ENCODE results near the gene CLCF1. TPM values are rescaled to one million over a fixed set of nuclear protein-coding genes. Genes with fewer than 3 reads are reported as not detected.

Gene CLCF1
- 0.59 TPM for polyA plus RNA-seq (2012; ENCODE audit: insufficient read depth, insufficient read length, low read depth)

DNA sequence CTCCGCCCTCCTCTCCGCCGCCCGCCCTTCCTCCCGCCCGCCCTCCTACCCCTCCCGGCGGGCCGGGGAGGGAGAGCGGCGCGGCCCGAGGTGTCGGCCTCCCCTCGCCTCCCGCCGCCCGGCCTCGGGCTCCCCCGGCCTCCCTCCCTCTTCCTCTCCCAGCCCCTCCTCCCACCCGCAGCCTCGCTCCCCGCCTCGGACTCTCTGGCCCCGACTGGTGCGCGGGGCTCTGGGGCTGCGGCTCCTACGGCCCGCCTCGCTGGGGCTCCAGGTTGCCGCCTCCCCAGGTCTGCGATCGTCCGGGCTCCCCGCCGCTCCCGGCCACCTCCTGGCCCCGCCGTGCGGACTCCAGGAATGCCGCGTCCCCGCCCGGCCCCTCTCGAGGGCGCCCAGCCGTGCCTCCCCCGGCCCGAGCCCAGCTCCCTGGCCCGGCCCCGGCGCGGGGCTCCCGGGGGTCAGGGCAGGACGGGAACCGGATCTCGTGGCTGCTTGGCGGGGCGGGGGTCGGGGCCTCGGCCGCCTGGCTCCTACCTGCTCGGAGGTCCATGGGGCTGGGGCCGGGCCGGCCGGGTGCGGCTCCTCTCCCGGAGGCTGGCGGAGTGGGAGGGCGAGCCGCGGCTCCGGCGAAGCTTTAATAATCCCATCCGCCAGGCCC, at the start of gene CLCF1:
TSS of gene CLCF1 (minus strand) at position 606 of the 655 bp plus-strand sequence. CDS start at position 547, 59 bp downstream.
- no peaks in the 10 kb centered on the region for H3K9me3 ChIP-seq
- no peaks in the 10 kb centered on the region for H3K36me3 ChIP-seq
- H3K4me3 ChIP-seq (ENCODE audit: low read depth, low read length) = peak within 1 kb of the TSS; percentile 39
- peak; percentile 65 for DNase-seq
- peaks cover 28% of the 10 kb centered on the region for H3K27me3 ChIP-seq
- peaks cover 8% of the 10 kb centered on the region; the same call in 1 of the 2 replicates for H3K4me1 ChIP-seq
- TF ChIP-seq, protein P1, sequence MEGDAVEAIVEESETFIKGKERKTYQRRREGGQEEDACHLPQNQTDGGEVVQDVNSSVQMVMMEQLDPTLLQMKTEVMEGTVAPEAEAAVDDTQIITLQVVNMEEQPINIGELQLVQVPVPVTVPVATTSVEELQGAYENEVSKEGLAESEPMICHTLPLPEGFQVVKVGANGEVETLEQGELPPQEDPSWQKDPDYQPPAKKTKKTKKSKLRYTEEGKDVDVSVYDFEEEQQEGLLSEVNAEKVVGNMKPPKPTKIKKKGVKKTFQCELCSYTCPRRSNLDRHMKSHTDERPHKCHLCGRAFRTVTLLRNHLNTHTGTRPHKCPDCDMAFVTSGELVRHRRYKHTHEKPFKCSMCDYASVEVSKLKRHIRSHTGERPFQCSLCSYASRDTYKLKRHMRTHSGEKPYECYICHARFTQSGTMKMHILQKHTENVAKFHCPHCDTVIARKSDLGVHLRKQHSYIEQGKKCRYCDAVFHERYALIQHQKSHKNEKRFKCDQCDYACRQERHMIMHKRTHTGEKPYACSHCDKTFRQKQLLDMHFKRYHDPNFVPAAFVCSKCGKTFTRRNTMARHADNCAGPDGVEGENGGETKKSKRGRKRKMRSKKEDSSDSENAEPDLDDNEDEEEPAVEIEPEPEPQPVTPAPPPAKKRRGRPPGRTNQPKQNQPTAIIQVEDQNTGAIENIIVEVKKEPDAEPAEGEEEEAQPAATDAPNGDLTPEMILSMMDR (IDR thresholded peaks at IDR 0.05; ENCODE audit: low read depth, low read length) = no peak

DNA sequence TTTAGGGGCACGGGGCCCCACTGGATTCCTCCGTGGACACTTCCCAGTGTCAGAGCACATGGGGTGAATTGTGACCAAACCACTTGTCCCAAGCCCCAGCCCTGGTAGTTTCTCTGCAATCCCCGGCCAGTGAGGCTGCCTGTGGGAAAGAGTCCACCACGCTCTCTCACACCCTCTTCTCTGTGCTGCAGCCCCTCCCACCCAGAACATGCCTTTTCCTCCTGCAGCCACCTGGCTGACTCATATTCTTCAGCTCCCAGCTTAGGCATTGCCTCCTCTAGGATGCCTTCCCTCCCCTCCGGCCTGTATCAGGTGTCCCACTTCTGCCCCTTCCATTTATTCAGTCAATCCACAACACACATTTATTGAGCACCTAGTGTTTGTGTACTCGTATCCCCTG, 49.5 kb upstream of the CLCF1 start:
- Histone ChIP-seq H3K4me3 (ENCODE audit: low read depth, low read length) (no peak overlapping the region), H3K9me3 (no peaks in the 10 kb centered on the region), H3K4me1 (peaks cover 5% of the 10 kb centered on the region), H3K36me3 (no peaks in the 10 kb centered on the region), H3K27me3 (0 out of 2 replicates have a peak, but pooled peaks cover 2% of the 10 kb centered on the region)
- TF ChIP-seq, protein P1 (IDR thresholded peaks at IDR 0.05; ENCODE audit: low read depth, low read length) = no peak
- DNase-seq = no peak

DNA sequence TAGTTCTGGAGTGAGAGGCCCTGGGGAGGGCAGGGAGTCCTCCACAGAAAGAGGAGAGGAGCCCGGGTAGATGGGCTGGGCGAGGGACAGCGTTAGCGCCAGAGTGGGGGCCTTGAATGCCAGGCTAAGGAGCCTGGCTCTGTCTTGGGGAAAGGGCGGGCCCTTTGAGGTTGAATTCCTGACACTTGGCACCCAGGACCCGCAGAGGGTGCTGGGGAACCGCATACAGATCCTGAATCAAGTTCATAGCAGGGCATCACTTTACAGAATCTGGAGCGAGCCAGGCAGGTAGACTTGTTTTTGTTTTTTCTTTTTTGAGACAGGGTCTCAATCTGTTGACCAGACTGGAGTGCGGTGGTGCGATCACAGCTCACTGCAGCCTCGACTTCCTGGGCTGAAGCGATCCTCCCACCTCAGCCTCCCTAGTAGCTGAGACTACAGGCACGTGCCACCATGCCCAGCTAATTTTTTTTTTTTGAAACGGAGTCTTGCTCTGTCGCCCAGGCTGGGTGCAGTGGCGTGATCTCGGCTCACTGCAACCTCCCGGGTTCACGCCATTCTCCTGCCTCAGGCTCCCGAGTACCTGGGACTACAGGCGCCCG, 48.1 kb upstream of the CLCF1 start:
- H3K27me3 ChIP-seq = 0 out of 2 replicates have a peak, but pooled peaks cover 2% of the 10 kb centered on the region
- no peak overlapping the region for H3K4me3 ChIP-seq (ENCODE audit: low read depth, low read length)
- H3K4me1 ChIP-seq = peaks cover 5% of the 10 kb centered on the region
- H3K9me3 ChIP-seq = no peaks in the 10 kb centered on the region
- H3K36me3 ChIP-seq = no peaks in the 10 kb centered on the region
- TF ChIP-seq, protein P1 (IDR thresholded peaks at IDR 0.05; ENCODE audit: low read depth, low read length) = no peak
- DNase-seq = no peak

DNA sequence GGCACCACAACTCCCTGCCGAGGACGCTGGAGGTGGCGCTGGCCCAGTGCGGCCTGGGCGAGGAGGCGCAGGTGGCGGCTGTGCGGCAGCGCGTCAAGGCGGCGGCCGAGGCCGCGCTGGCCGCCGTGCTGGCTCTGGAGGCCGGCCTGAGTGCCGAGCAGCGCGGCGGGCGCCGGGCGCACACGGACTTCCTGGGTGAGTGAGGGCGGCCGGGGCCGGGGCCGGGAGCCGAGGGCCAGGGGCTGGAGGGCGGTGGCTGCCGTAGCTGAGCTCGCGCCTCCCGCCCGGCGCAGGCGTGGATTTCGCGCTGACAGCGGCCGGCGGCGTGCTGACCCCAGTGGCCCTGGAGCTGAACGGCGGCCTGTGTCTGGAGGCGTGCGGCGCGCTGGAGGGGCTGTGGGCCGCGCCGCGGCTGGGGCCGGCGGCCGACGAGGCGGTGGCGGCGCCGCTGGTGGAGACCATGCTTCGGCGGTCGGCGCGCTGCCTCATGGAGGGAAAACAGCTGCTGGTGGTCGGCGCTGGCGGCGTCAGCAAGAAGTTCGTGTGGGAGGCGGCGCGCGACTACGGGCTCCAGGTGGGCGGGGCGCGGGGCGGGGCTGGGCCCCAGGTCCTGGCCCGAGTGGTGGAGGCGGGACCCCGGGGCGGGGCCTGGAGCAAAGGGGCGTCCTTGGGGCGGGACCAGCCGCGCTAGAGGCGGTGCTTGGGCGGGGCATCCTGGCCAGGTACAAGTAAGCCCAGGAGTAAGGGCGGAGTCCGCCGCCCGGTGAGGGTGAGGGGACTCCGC, 47.4 kb upstream of the CLCF1 start:
- DNase-seq = peak; percentile 100
- H3K4me1 ChIP-seq = peaks cover 5% of the 10 kb centered on the region
- no peaks in the 10 kb centered on the region for H3K9me3 ChIP-seq
- H3K27me3 ChIP-seq = 0 out of 2 replicates have a peak, but pooled peaks cover 2% of the 10 kb centered on the region
- no peaks in the 10 kb centered on the region for H3K36me3 ChIP-seq
- TF ChIP-seq, protein P1 (IDR thresholded peaks at IDR 0.05; ENCODE audit: low read depth, low read length) = no peak
- peak overlapping the region; percentile 38 for H3K4me3 ChIP-seq (ENCODE audit: low read depth, low read length)

DNA sequence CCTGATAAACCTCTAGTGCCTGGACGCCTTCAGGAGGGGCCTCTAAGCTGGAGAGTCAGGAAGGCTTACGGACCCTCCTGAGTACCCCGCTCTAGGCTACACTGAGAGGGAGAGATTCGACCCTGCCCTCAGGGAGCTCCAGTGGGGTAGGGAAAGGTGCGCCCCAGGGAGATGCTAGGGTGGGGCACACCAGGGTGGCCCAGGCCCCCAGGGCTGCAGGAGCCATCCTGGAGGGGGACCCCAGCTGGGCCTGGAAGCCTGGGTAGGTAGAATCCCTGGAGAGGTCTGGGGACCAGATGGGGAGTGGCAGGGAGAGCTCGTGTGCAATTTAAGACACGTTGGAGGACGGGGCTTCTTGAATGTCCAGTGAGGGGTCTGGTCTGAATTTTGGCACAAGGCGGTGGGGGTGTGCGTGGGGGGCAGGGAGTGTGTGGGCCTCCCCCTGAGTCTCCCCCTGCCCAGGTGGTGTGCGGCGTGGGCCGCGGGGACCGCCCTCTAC, 46.8 kb upstream of the CLCF1 start:
- peaks cover 5% of the 10 kb centered on the region for H3K4me1 ChIP-seq
- no peaks in the 10 kb centered on the region for H3K36me3 ChIP-seq
- 0 out of 2 replicates have a peak, but pooled peaks cover 2% of the 10 kb centered on the region for H3K27me3 ChIP-seq
- no peak for DNase-seq
- H3K4me3 ChIP-seq (ENCODE audit: low read depth, low read length) = peak overlapping the region; percentile 38
- H3K9me3 ChIP-seq = no peaks in the 10 kb centered on the region
- TF ChIP-seq, protein P1 (IDR thresholded peaks at IDR 0.05; ENCODE audit: low read depth, low read length) = no peak

Measured in BE2C (cell line).